Loucy (cell line): ENCODE data around the gene CFAP69.
A peak's percentile ranks its signal among the peaks of the same experiment; 100 is the strongest.

Experiments
- H2AFZ ChIP-seq: fragments of 200-600 bp; sonication (generic); 2 replicates; pipeline ENCODE4 v1.6.0; 2016; ENCODE audit warnings: antibody characterized with exemption, mild to moderate bottlenecking, low read length, moderate library complexity
- H3F3A ChIP-seq: fragments of 200-600 bp; 2 replicates; pipeline ENCODE4 v1.6.0; 2016; ENCODE audit warnings: antibody characterized with exemption, low read depth, mild to moderate bottlenecking
- H3K27me3 ChIP-seq: fragments of 200-600 bp; sonication (generic); 2 replicates; pipeline ENCODE4 v1.6.1; 2014; ENCODE audit warnings: low read length, mild to moderate bottlenecking; ENCODE audit not compliant: insufficient read depth, poor library complexity, severe bottlenecking
- H3K36me3 ChIP-seq: fragments of 200-600 bp; sonication (generic); 2 replicates; pipeline ENCODE4 v1.6.1; 2016; ENCODE audit warnings: low read length; ENCODE audit not compliant: insufficient read depth
- H3K4me1 ChIP-seq: fragments of 200-600 bp; sonication (generic); 2 replicates; pipeline ENCODE4 v1.5.1; 2014; ENCODE audit warnings: low read length, mild to moderate bottlenecking; ENCODE audit not compliant: insufficient read depth, poor library complexity, severe bottlenecking
- H3K4me2 ChIP-seq: fragments of 200-600 bp; sonication (generic); 2 replicates; pipeline ENCODE4 v1.6.0; 2014; ENCODE audit warnings: antibody characterized with exemption, low read length, low read depth, mild to moderate bottlenecking; ENCODE audit not compliant: poor library complexity, severe bottlenecking
- H3K4me3 ChIP-seq: fragments of 200-600 bp; sonication (generic); 2 replicates; pipeline ENCODE4 v1.5.1; 2014; ENCODE audit warnings: low read length, mild to moderate bottlenecking, mixed read lengths; ENCODE audit not compliant: poor library complexity, severe bottlenecking
- H3K79me2 ChIP-seq: fragments of 200-600 bp; sonication (generic); 2 replicates; pipeline ENCODE4 v1.6.1; 2014; ENCODE audit warnings: low read length; ENCODE audit not compliant: insufficient read depth
- H3K9ac ChIP-seq: fragments of 200-600 bp; sonication (generic); 2 replicates; pipeline ENCODE4 v1.6.0; 2014; ENCODE audit warnings: mild to moderate bottlenecking, low read depth, low read length, moderate library complexity; ENCODE audit not compliant: poor library complexity, severe bottlenecking
- H3K9me2 ChIP-seq: fragments of 200-600 bp; sonication (generic); replicated peaks from 2 replicates; pipeline ENCODE4 v1.6.1; 2016; ENCODE audit warnings: low read depth, low read length, mixed read lengths
- H3K9me3 ChIP-seq: fragments of 200-600 bp; sonication (generic); 2 replicates; pipeline ENCODE4 v1.6.1; 2014; ENCODE audit warnings: mild to moderate bottlenecking, antibody characterized with exemption, low read length, low read depth; ENCODE audit not compliant: insufficient read depth
- H4K20me1 ChIP-seq: fragments of 200-600 bp; sonication (generic); 2 replicates; pipeline ENCODE4 v1.6.0; 2014; ENCODE audit warnings: antibody characterized with exemption, low read length, mild to moderate bottlenecking; ENCODE audit not compliant: insufficient read depth, poor library complexity, severe bottlenecking
- CTCF ChIP-seq: fragments of 200-600 bp; sonication (generic); conservative IDR thresholded peaks from 2 replicates; pipeline ENCODE4 v1.5.1; 2014; ENCODE audit warnings: mild to moderate bottlenecking, antibody characterized with exemption, low read length
- EZH2phosphoT487 ChIP-seq: fragments of 200-600 bp; IDR thresholded peaks from 2 replicates; pipeline ENCODE4 v1.6.1; 2018; ENCODE audit warnings: antibody characterized with exemption, mild to moderate bottlenecking, moderate library complexity, borderline replicate concordance

The CFAP69 gene

GRCh38 chr7:90298145-90299038, 53.4 kb downstream of the CFAP69 start:
- Histone ChIP-seq H3K79me2 (no peaks in the 10 kb centered on the region), H3K4me2 (no peak overlapping the region), H2AFZ (no peak overlapping the region), H3K9me3 (no peaks in the 10 kb centered on the region), H3K4me1 (no peaks in the 10 kb centered on the region), H3F3A (no peaks in the 10 kb centered on the region), H3K9ac (no peak overlapping the region), H3K36me3 (no peaks in the 10 kb centered on the region), H3K27me3 (no peaks in the 10 kb centered on the region), H4K20me1 (no peaks in the 10 kb centered on the region), H3K9me2 (no peaks in the 10 kb centered on the region), H3K4me3 (no peak overlapping the region)
- TF ChIP-seq CTCF (peak; percentile 72), EZH2phosphoT487 (no peak)

GRCh38 chr7:90303241-90303640, 58.3 kb downstream of the CFAP69 start:
- no peak overlapping the region for H2AFZ ChIP-seq
- TF ChIP-seq EZH2phosphoT487 (no peak), CTCF (no peak)
- H3K4me1 ChIP-seq = no peaks in the 10 kb centered on the region
- H3K9me2 ChIP-seq = no peaks in the 10 kb centered on the region
- H3K4me2 ChIP-seq = no peak overlapping the region
- H3K9ac ChIP-seq = no peak overlapping the region
- no peaks in the 10 kb centered on the region for H3K36me3 ChIP-seq
- no peaks in the 10 kb centered on the region for H3K27me3 ChIP-seq
- H3F3A ChIP-seq = no peaks in the 10 kb centered on the region
- no peaks in the 10 kb centered on the region for H3K79me2 ChIP-seq
- no peaks in the 10 kb centered on the region for H3K9me3 ChIP-seq
- H4K20me1 ChIP-seq = no peaks in the 10 kb centered on the region
- H3K4me3 ChIP-seq = no peak overlapping the region

GRCh38 chr7:90309872-90310271, 64.9 kb downstream of the CFAP69 start:
- H3K9ac ChIP-seq = no peak overlapping the region
- 0 out of 2 replicates have a peak, but pooled peaks have one; percentile 9 for TF ChIP-seq CTCF
- TF ChIP-seq EZH2phosphoT487 = no peak
- no peaks in the 10 kb centered on the region for H3K27me3 ChIP-seq
- H3K4me2 ChIP-seq = no peak overlapping the region
- no peaks in the 10 kb centered on the region for H3K36me3 ChIP-seq
- no peaks in the 10 kb centered on the region for H3K4me1 ChIP-seq
- no peaks in the 10 kb centered on the region for H4K20me1 ChIP-seq
- no peak overlapping the region for H3K4me3 ChIP-seq
- H3F3A ChIP-seq = no peaks in the 10 kb centered on the region
- H2AFZ ChIP-seq = no peak overlapping the region
- no peaks in the 10 kb centered on the region for H3K9me3 ChIP-seq
- no peaks in the 10 kb centered on the region for H3K9me2 ChIP-seq
- H3K79me2 ChIP-seq = no peaks in the 10 kb centered on the region
